SH-SY5Y (cell line): Measurements from ENCODE around the gene HOXB9.

Source experiments
- GATA2 ChIP-seq: IDR thresholded peaks from 2 replicates; pipeline ENCODE4 v1.6.1; 2011; ENCODE audit warnings: mild to moderate bottlenecking, low read depth, low read length
- GATA3 ChIP-seq: IDR thresholded peaks from 2 replicates; pipeline ENCODE4 v1.6.1; 2011; ENCODE audit warnings: low read depth, mild to moderate bottlenecking, low read length, moderate library complexity

HOXB9 gene

DNA sequence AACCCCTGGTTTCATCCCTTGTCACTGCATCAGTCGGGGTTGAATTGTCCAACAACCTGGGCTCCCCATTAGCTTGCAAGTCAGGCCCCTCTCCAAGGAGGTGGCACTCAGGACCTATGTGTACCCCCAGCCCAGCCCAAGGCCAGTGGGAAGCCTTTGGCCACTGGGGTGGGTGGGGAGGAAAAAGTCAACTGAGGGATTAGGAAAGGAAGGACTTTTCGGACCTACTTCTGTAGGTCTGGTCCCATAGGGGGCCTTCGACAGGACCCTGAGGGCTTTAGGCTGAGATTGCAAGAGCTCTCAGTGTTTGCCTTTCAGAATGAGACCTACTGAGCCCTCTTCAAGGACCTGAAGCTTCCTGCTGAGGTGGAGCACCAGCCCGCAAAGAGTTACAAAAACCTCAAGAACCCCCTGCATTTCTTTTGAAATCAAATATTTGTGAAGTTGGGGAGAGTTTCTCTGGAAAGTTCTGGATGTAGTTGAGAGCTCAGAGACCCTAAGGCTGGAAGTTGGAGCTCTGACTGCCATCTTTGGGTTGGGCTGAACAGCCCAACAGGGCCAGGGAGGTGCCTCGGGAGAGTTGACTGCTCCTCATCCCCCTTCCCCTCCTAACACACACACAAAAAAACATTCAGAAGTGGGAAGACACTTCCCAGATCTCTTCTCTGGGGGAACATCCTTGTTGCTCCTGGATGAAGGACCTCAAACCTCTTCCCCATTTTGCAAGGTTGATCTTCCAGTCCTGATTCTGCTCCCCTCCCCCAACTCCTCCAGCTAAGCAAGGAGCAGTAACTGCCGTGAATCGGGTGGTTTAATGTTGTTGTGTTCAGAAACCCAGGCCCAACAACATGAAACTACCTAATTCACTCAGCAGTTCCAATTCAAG lies 5.8 kb upstream of the HOXB9 start:
- TF ChIP-seq GATA2 (no peak), GATA3 (no peak)

DNA sequence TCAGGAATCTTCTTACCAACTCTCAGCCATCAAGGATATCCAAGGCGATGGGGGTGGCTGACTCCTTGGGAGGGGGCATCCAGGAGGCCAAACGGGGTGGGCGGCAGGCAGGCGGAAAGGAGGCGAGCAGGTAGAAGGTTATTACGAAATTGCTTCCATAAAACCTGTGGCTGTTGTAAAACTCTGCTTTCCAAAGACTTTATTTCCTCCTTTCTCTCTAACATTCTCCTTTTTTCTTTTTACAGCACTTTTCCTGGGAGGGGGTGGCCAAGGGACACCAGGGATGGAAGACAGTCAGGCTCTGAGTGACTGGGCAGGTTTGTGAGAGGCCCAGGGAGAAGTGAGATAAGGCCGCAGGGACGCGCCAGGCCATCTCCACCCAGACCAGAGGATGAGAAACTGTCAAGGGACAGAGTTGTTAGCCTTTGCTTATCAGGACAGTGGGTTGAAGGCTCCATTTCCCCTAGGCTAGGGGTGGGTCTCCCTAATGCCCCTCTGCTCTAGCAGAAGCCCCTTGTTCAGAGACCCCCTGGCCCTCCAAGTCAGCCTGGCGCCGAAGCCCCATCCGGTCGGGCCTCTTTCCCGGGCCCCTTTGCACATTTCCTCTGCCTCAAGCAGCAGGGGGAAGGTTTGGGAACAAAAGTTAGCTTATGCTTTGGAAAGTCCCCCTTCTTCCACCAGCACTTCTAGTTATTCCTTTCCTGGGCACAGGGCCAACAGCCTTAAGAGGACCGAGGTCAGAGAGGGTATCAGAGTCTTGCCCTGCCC lies 5.0 kb upstream of the HOXB9 start:
- TF ChIP-seq GATA2 (no peak), GATA3 (no peak)

DNA sequence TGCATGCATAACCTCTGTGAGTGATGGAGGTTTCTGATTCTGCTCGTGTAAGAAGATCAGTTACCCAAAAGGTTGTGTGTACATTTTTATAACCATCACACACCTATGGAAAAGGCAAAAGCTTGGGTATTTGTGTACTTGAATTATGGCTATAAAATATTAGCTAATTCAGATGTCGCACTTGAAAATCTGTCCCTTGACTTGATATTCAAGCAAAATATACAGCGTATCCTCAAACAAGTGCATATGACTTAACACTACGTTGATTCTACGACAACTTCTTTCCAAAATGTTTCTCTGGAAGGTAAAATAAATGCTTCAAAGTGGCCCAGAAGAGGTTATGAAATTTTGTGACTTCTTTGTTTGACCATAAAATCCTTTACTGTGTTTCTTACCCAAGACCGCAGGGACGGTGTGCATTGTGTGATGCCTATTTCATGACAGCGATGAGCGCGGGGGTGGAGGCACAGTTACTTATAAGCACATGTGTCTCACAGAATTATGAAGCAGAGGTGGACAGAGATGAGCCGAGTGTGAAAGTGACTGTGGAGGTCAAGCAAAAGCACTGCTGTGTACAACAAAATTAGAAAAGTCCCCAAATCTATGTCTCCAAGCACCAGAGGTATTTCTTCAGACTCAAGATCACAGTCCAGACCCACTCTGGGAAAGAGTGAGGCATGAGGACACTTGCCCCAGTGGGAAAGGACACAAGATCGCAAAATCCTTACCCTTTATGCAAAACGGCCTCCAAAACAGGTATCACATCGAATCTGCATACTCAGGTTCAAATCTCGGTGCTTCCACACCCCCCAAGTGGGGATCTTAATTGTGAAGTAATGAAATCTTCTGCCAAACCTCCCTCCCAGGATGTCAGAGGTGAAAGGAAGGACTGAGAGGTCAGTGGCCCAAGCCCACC lies 4.1 kb upstream of the HOXB9 start:
- TF ChIP-seq GATA3 (no peak), GATA2 (no peak)

DNA sequence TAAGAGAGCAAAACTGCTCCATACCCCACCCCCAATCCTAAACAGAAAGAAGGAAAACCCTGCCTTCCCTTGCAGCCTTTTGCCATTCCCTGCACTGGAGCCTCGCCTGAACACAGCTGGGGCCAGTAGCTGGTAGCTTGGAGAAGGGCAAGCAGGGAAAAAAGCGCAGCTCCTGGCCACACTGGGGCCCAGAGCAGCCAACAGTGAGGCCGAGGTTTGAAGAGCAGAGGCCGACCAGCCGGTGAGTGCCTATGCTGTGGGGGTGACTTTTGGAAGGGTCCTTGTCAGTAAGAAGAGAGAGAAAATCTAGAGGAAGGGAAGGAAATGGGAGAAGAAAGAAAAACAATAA lies 3.2 kb upstream of the HOXB9 start:
- no peak for TF ChIP-seq GATA3
- TF ChIP-seq GATA2 = no peak

DNA sequence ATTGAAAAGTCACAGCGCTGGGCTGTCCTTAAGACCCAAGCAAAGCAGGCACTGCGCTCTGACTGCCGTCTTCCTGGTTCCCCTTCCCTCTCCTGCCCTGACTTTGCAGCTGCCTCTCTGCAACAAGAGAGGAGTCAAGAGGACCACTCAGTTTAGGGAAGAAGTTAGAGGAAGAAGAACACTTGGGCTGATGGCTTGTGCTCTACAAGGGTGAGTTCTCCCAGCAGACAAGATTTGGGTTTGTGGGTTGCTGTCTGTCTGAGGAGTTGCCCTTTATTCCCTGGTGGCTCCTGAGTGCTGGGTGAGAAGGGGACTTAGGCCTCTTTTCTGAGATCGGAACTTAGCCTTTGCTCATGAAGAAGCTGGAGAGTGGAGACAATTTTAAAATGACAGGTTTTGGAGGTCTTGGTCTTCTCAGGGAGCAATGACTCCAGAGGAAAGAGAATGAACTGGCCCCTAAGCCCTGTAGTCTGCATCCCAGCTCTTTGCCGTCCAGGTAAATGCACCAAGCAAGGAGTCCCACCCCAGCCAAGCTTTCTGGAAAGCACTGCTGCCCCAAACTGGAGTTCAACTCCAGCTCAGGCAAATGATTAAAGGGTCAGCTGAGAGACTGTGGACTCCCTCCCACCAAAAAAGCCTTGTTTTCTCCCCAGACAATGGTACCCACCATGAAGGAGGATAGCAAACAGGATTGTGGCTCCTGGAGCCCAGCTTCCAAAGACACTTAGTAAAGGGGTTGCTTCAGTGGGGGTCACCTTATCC lies 2.7 kb upstream of the HOXB9 start:
- TF ChIP-seq GATA2 (no peak), GATA3 (no peak)

- no peak for TF ChIP-seq GATA2
These were observed 1.7 kb upstream of the HOXB9 start for GRCh38 chr17:48627623-48628521.

- TF ChIP-seq GATA3 (no peak), GATA2 (no peak)
These were observed 1.0 kb upstream of the HOXB9 start for GRCh38 chr17:48627118-48627597.

GRCh38 chr17:48625495-48626244 lies 488 bp downstream of the HOXB9 start:
- TF ChIP-seq GATA3 (no peak), GATA2 (no peak)

DNA sequence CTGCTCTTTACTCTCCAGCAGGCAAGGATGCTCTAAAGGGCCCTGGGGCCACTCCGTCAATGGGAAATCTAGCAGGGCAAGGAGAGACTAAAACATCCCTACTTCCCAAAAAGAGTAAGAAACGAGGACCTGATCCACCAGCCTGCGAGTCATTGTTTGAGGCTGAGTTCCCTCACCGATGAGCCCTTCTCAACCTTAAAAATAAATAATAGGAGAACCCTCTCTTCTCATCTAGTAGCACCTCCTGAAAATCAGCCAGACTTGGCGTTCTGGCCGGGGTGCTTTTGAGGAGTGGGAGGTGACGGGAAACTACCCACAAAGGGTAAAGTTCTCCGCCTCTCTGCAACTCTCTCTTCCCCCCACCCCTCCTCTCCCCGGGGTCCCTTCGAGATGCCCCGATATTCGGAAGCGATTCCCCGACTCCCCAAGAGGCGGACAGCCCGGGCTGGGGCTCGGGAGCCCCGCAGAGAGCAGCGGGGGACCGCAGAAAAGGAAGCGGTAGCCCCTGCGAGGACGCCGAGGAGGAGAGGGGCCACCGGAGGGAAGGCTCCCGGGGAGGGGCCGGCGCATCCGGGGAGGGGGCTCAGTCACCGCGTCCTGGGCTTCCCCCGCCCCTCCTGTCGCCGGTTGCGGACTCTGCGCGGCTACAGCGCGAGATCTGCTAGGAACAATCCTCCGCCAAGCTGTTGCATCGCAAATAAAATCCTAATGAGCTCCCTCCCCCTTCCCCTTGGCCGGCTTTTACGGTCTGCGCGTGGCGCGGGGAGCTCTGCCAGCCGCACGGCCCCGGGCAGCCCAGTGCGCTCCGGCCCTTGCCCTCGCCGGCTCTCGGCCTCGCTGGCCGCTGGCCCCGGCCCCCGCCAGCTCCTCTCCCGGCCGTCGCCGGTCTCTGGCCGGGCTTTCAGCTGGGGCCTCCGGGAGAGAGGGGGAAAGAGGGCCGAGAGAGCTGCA lies 1.3 kb downstream of the HOXB9 start:
- TF ChIP-seq GATA2 (no peak), GATA3 (no peak)

DNA sequence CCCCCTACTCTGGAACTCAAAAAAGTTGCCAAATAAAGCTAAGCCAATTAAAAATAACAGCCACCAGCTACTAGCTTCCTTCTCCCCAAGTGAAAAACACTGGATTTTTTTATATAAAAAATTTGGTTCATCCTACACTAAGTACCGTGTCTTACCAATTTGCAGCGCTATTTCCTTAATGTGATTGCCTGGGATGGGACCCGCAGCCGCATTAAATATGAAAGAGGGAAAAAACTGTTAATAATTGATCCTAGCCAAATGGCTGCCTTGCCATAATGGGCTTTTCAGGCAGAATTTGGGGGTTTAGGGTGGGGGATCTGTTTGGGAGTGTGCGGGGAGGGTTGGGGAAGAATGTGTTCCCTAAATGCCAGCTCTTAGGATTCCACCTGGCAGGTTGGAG lies 2.0 kb downstream of the HOXB9 start:
- no peak for TF ChIP-seq GATA3
- no peak for TF ChIP-seq GATA2

DNA sequence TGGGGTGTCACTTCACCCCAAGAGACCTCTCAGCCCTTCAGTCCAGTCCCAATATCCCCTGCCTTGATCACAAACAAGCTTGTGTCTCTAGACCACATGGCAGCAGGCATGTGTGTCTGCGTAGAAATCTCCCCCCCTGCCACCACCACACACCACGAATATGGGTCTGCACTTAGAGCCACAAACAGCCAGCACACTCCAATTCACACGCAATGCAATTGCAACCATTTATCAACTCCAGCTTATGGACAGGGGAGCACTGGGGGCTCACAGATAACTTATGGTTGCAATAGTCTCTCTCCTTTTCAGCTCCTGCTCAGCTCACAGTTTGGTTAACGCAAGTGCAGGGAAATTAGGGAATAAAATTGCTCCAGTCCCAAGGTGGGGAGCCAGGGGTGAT lies 2.6 kb downstream of the HOXB9 start:
- TF ChIP-seq GATA2 (no peak), GATA3 (no peak)
